ENCODE results near the gene PANK4. TPM values are rescaled to one million over a fixed set of nuclear protein-coding genes. Genes with fewer than 3 reads are reported as not detected.

Gene PANK4
- total and polyA plus RNA-seq, 12 donors: 13.8 to 50.2 (median 28.4) TPM

- TF ChIP-seq CTCF (IDR thresholded peaks at IDR 0.05) (no peak), POLR2A (IDR thresholded peaks at IDR 0.05) (no peak)
- Histone ChIP-seq H3K27ac (peak overlapping the region in 1 of 5 donors; percentile 12), H3K27me3 (no peaks in the 10 kb centered on the region), H3K9me3 (replicated peaks in 1 of 3) (no peaks in the 10 kb centered on the region), H3K4me3 (no peak overlapping the region), H3K36me3 (replicated peaks in 1 of 2) (no peaks in the 10 kb centered on the region), H3K4me1 (replicated peaks in 1 of 2) (no peaks in the 10 kb centered on the region)
- DNase-seq: no peak
- 77 to 91% (median 86%) methylated on average over 6 to 13 of the region's 13 CpGs for WGBS, 4 donors
- intact Hi-C loops (cut with DNase I): no loop called here
Observed at GRCh38 chr1:2483026-2483425, 43.4 kb downstream of the PANK4 start.

- no peak for DNase-seq
- intact Hi-C loops (cut with DNase I): no loop called here
- H3K36me3 ChIP-seq (replicated peaks in 1 of 2): no peaks in the 10 kb centered on the region
- TF ChIP-seq POLR2A (IDR thresholded peaks at IDR 0.05) (no peak), CTCF (IDR thresholded peaks at IDR 0.05) (no peak)
- no peaks in the 10 kb centered on the region for H3K27me3 ChIP-seq
- H3K27ac ChIP-seq: peak overlapping the region in 1 of 5 donors; percentile 61
- no peaks in the 10 kb centered on the region for H3K9me3 ChIP-seq (replicated peaks in 1 of 3)
- no peaks in the 10 kb centered on the region for H3K4me1 ChIP-seq (replicated peaks in 1 of 2)
- H3K4me3 ChIP-seq: no peak overlapping the region
- WGBS, 4 donors: 80 to 86% (median 80%) methylated on average over 2 to 11 of the region's 11 CpGs; no CpG with 5 or more reads in 1 of the 4 donors
Observed at GRCh38 chr1:2482588-2482987, 43.8 kb downstream of the PANK4 start.

DNA sequence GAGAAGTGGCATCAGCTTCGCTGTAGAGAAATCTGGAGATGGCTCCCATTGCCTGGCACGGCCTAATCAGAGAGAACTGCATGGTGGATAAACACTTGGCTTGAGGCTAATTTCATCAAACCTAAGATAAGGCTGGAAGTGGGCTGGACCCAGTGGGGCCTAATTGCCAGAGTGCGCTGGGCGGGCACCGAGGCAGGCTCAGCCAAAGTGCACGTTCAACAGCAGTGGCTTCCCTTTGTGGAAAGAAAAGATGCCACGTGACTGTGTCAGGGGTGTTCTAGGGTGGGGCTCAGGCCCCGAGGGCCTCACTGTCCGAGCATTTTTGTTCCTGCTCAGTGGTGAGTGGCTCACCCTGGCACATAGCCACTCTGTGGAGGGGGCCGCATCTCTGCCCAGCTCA is 44.5 kb downstream of the PANK4 start:
- H3K4me3 ChIP-seq: no peak overlapping the region
- no peak for TF ChIP-seq CTCF (IDR thresholded peaks at IDR 0.05)
- TF ChIP-seq POLR2A (IDR thresholded peaks at IDR 0.05): no peak
- no peaks in the 10 kb centered on the region for H3K9me3 ChIP-seq (replicated peaks in 1 of 3)
- H3K4me1 ChIP-seq (replicated peaks in 1 of 2): no peaks in the 10 kb centered on the region
- H3K27ac ChIP-seq: peak overlapping the region in 1 of 5 donors; percentile 61
- WGBS, 4 donors: 77 to 95% (median 84%) methylated on average over 5 to 10 of the region's 10 CpGs
- H3K36me3 ChIP-seq (replicated peaks in 1 of 2): no peaks in the 10 kb centered on the region
- no peaks in the 10 kb centered on the region for H3K27me3 ChIP-seq
- intact Hi-C loops (cut with DNase I): no loop called here
- DNase-seq: peak in 1 of 7 donors; percentile 84

GRCh38 chr1:2480986-2481364 is 45.4 kb downstream of the PANK4 start:
- TF ChIP-seq CTCF (IDR thresholded peaks at IDR 0.05): no peak
- no peak for TF ChIP-seq POLR2A (IDR thresholded peaks at IDR 0.05)
- Histone ChIP-seq H3K27me3 (no peaks in the 10 kb centered on the region), H3K4me1 (replicated peaks in 1 of 2) (peaks cover 0 to 2% of the 10 kb centered on the region in 2 donors), H3K9me3 (replicated peaks in 1 of 3) (no peaks in the 10 kb centered on the region), H3K4me3 (no peak overlapping the region), H3K36me3 (replicated peaks in 1 of 2) (no peaks in the 10 kb centered on the region), H3K27ac (peak overlapping the region in 1 of 5 donors; percentile 61)
- intact Hi-C loops (cut with DNase I): no loop called here
- peak in 1 of 7 donors; percentile 71 for DNase-seq
- WGBS, 4 donors: 88 to 96% (median 93%) methylated on average over 10 to 12 of the region's 12 CpGs
